HCT116 (cell line): ENCODE measurements around the gene KNDC1. TPM values are rescaled to one million over a fixed set of nuclear protein-coding genes. Genes with fewer than 3 reads are reported as not detected.

Experiments used
- ATAC-seq: fragments of 200-7000 bp; cut with Tn5 transposase; 2 replicates; pipeline ENCODE4 v1.9.1; 2020; ENCODE audit warnings: mild to moderate bottlenecking, moderate library complexity
- BruUV-seq: library from RNA; stranded (reverse); fragments of 400-500 nt; replicated peaks from 2 replicates; lab custom pipeline; 2021; lab: Mats Ljungman, UMichigan
- CTCF ChIA-PET: fragments of 300-600 bp; sonication (Branson Sonifier 250); formaldehyde crosslinking; loops from one replicate; lab custom pipeline; 2021; ENCODE audit warnings: antibody characterized with exemption; lab: Charles Lee
- POLR2A ChIA-PET: fragments of 300-600, 350-600 bp; sonication (Branson Sonifier 250); formaldehyde crosslinking; loops from one replicate; lab custom pipeline; 2021; ENCODE audit warnings: antibody characterized with exemption; lab: Charles Lee
- RAD21 ChIA-PET, 2 experiments: fragments of 300-600 bp; sonication (Branson Sonifier 250); formaldehyde crosslinking; loops; one replicate each; lab custom pipeline; 2023; ENCODE audit warnings: low total read pairs in 2 of 2; ENCODE audit not compliant: uncharacterized antibody in 2 of 2, unreplicated experiment in 2 of 2, low non-redundant PET in 1 of 2; lab: Charles Lee
- DNase-seq: peaks from one replicate; pipeline ENCODE4 v3.0.0-alpha.2; 2010; ENCODE audit warnings: low read depth, low spot score
- H2AFZ ChIP-seq: fragments of 200-600 bp; shearing (Covaris generic), sonication (generic); 2 replicates; pipeline ENCODE4 v1.6.1; 2017; ENCODE audit warnings: low read depth, mixed run types, mixed read lengths, antibody characterized with exemption, low read length; ENCODE audit not compliant: poor library complexity, severe bottlenecking
- H3K27ac ChIP-seq: 2 replicates; pipeline ENCODE4 v1.5.1; 2012; ENCODE audit warnings: low read depth, low read length
- H3K27me3 ChIP-seq: fragments of 200-600 bp; sonication (generic); 2 replicates; pipeline ENCODE4 v1.6.1; 2016; ENCODE audit warnings: mixed run types, low read length, mixed read lengths; ENCODE audit not compliant: insufficient read depth
- H3K36me3 ChIP-seq, 2 experiments: fragments of 200-500 bp in 1 of 2; fragments of 200-600 bp in 1 of 2; sonication (Bioruptor generic) in 1 of 2; sonication (generic) in 1 of 2; 2 replicates each; pipeline versions ENCODE4 v1.5.1 to v1.6.1; 2014 to 2016; ENCODE audit warnings: low read length in 2 of 2, inconsistent platforms in 1 of 2, mixed read lengths in 1 of 2, mixed run types in 1 of 2; ENCODE audit not compliant: insufficient read depth in 2 of 2, control insufficient read depth in 1 of 2
- H3K4me1 ChIP-seq, 2 experiments: fragments of 200-600 bp in 1 of 2; sonication (generic) in 1 of 2; 2 replicates each; pipeline versions ENCODE4 v1.5.1 to v1.6.1; 2012 to 2017; ENCODE audit warnings: low read length in 2 of 2, inconsistent platforms in 1 of 2, mild to moderate bottlenecking in 1 of 2, mixed read lengths in 1 of 2, mixed run types in 1 of 2, moderate library complexity in 1 of 2; ENCODE audit not compliant: insufficient read depth in 2 of 2, control insufficient read depth in 1 of 2
- H3K4me2 ChIP-seq: fragments of 200-600 bp; sonication (generic); 2 replicates; pipeline ENCODE4 v1.6.1; 2017; ENCODE audit warnings: mixed run types, low read length, mixed read lengths
- H3K4me3 ChIP-seq, 2 experiments: fragments of 200-600 bp in 1 of 2; sonication (generic) in 1 of 2; replicated peaks in 1 of 2; 2 replicates each; pipeline ENCODE4 v1.5.1; 2011 to 2016; ENCODE audit warnings: low read length in 2 of 2, control low read depth in 1 of 2, low read depth in 1 of 2, mild to moderate bottlenecking in 1 of 2, mixed read lengths in 1 of 2, mixed run types in 1 of 2
- H3K79me2 ChIP-seq: fragments of 200-600 bp; sonication (generic); 2 replicates; pipeline ENCODE4 v1.6.1; 2017; ENCODE audit warnings: mild to moderate bottlenecking, mixed run types, low read length, moderate library complexity, mixed read lengths; ENCODE audit not compliant: insufficient read depth
- H3K9ac ChIP-seq: fragments of 200-600 bp; sonication (generic); 2 replicates; pipeline ENCODE4 v1.6.1; 2016; ENCODE audit warnings: low read length, mixed read lengths
- H3K9me2 ChIP-seq: fragments of 200-600 bp; sonication (generic), shearing (Covaris generic); 2 replicates; pipeline ENCODE4 v1.6.1; 2017; ENCODE audit warnings: mixed run types, mild to moderate bottlenecking, moderate library complexity; ENCODE audit not compliant: insufficient read depth
- H3K9me3 ChIP-seq, 2 experiments: fragments of 200-500 bp in 1 of 2; fragments of 200-600 bp in 1 of 2; sonication (Bioruptor generic) in 1 of 2; sonication (generic) in 1 of 2; 2 replicates each; pipeline ENCODE4 v1.6.1; 2014 to 2017; ENCODE audit warnings: low read length in 2 of 2, mixed read lengths in 2 of 2, inconsistent platforms in 1 of 2, low read depth in 1 of 2, mild to moderate bottlenecking in 1 of 2, mixed run types in 1 of 2, moderate library complexity in 1 of 2; ENCODE audit not compliant: control insufficient read depth in 1 of 2, insufficient read depth in 1 of 2
- H4K20me1 ChIP-seq: fragments of 200-600 bp; sonication (generic), shearing (Covaris generic); 2 replicates; pipeline ENCODE4 v1.6.1; 2017; ENCODE audit warnings: mixed run types, mild to moderate bottlenecking, moderate library complexity; ENCODE audit not compliant: insufficient read depth
- CEBPB ChIP-seq: IDR thresholded peaks from 2 replicates; pipeline ENCODE4 v1.6.1; 2012; ENCODE audit warnings: low read depth
- CTCF ChIP-seq, 3 experiments: fragments of 200-600 bp in 1 of 3; sonication (generic) in 1 of 3; IDR thresholded peaks in 2 of 3; conservative IDR thresholded peaks in 1 of 3; 2 replicates each; pipeline ENCODE4 v1.5.1; 2012 to 2017; ENCODE audit warnings: low read depth in 2 of 3, low read length in 2 of 3, antibody characterized with exemption in 1 of 3, borderline replicate concordance in 1 of 3, control low read depth in 1 of 3, mild to moderate bottlenecking in 1 of 3, mixed read lengths in 1 of 3, mixed run types in 1 of 3, moderate library complexity in 1 of 3; ENCODE audit not compliant: insufficient read depth in 1 of 3
- ELF1 ChIP-seq: IDR thresholded peaks from 2 replicates; pipeline ENCODE4 v1.6.1; 2012; ENCODE audit warnings: low read depth, borderline replicate concordance
- EZH2phosphoT487 ChIP-seq: fragments of 200-600 bp; IDR thresholded peaks from 2 replicates; pipeline ENCODE4 v1.6.1; 2018; ENCODE audit warnings: antibody characterized with exemption, borderline replicate concordance
- JUND ChIP-seq: IDR thresholded peaks from 2 replicates; pipeline ENCODE4 v1.6.1; 2012
- MAX ChIP-seq: IDR thresholded peaks from 2 replicates; pipeline ENCODE4 v1.6.1; 2012
- RAD21 ChIP-seq: IDR thresholded peaks from 2 replicates; pipeline ENCODE4 v1.6.1; 2012; ENCODE audit warnings: low read depth, mild to moderate bottlenecking
- SP1 ChIP-seq: IDR thresholded peaks from 2 replicates; pipeline ENCODE4 v1.6.1; 2012; ENCODE audit warnings: low read depth
- SRF ChIP-seq: IDR thresholded peaks from 2 replicates; pipeline ENCODE4 v1.6.1; 2012; ENCODE audit warnings: low read depth
- YY1 ChIP-seq: IDR thresholded peaks from 2 replicates; pipeline ENCODE4 v1.6.1; 2011; ENCODE audit warnings: low read length, low read depth, moderate library complexity, mild to moderate bottlenecking; ENCODE audit not compliant: insufficient replicate concordance; ENCODE audit errors: extremely low read depth
- ZBTB33 ChIP-seq: IDR thresholded peaks from 2 replicates; pipeline ENCODE4 v1.6.1; 2011; ENCODE audit warnings: mild to moderate bottlenecking, low read length, moderate library complexity; ENCODE audit not compliant: insufficient replicate concordance; ENCODE audit errors: extremely low read depth
- intact Hi-C: fragments of 100-400 bp; cut with micrococcal nuclease; formaldehyde crosslinking; loops from 2 replicates; pipeline ENCODE4 v1.10.0; 2022
- total RNA-seq: library from RNA; stranded (reverse); gene quantifications from one replicate; pipeline ENCODE4 v1.2.1, GENCODE V29; 2021; ENCODE audit not compliant: unreplicated experiment

The KNDC1 gene
- total RNA-seq, 1 experiment from 2014 or later: 3.6 TPM

- no peak for DNase-seq
Observed at GRCh38 chr10:133131734-133132472, 28.1 kb upstream of the KNDC1 start.

More at GRCh38 chr10:133131734-133132472, 28.1 kb upstream of the KNDC1 start:
- no peaks in the 10 kb centered on the region for H3K27me3 ChIP-seq
- H2AFZ ChIP-seq: no peak overlapping the region
- no peaks in the 10 kb centered on the region for H3K9me3 ChIP-seq
- ChIA-PET RAD21 (no interaction called here), POLR2A (no interaction called here)
- ATAC-seq: no peak
- no peak overlapping the region for H3K4me3 ChIP-seq
- no peak overlapping the region for H3K27ac ChIP-seq
- intact Hi-C loops: no loop called here
- no peak for TF ChIP-seq ZBTB33
- TF ChIP-seq SRF: no peak
- no peak for TF ChIP-seq ELF1
- no peak for TF ChIP-seq JUND
- no peak for TF ChIP-seq MAX
- no peak for TF ChIP-seq SP1
- no peak for TF ChIP-seq CEBPB
- TF ChIP-seq RAD21: no peak
- no peak for TF ChIP-seq EZH2phosphoT487
- no peak for TF ChIP-seq CTCF (IDR thresholded peaks at IDR 0.05 in 2 of 3, conservative IDR thresholded peaks at IDR 0.05 in 1 of 3; ENCODE audit: borderline replicate concordance in 1 of 3, insufficient read depth in 1 of 3, low read depth in 2 of 3, low read length in 2 of 3)
- TF ChIP-seq YY1: no peak
- TF ChIP-seq, all 23 proteins: peak for 0
- BruUV-seq: no TSS peak
- Histone ChIP-seq H4K20me1 (no peaks in the 10 kb centered on the region), H3K79me2 (no peaks in the 10 kb centered on the region), H3K36me3 (no peaks in the 10 kb centered on the region), H3K4me2 (no peak overlapping the region), H3K9me2 (no peaks in the 10 kb centered on the region), H3K4me1 (peaks cover 0 to 4% of the 10 kb centered on the region in 2 experiments; a peak in 2 of 4 replicates), H3K9ac (no peak overlapping the region)
- CTCF ChIA-PET: no interaction called here
